HEK293 (cell line): ENCODE data around the gene IL25.

Experiments
- CTCF ChIP-seq: fragments of 450-650 bp; formaldehyde crosslinking; IDR thresholded peaks from 2 replicates; pipeline ENCODE4 v1.5.1; 2016; ENCODE audit warnings: missing biosample characterization, missing genetic modification characterization
- ZBTB48 ChIP-seq: fragments of 450-650 bp; formaldehyde crosslinking; IDR thresholded peaks from 2 replicates; pipeline ENCODE4 v1.5.1; 2016; ENCODE audit warnings: missing biosample characterization, missing genetic modification characterization
- ZNF133 ChIP-seq: fragments of 450-650 bp; formaldehyde crosslinking; IDR thresholded peaks from 2 replicates; pipeline ENCODE4 v1.5.1; 2016; ENCODE audit warnings: missing biosample characterization, missing genetic modification characterization
- ZNF175 ChIP-seq: fragments of 450-650 bp; formaldehyde crosslinking; IDR thresholded peaks from 2 replicates; pipeline ENCODE4 v1.5.1; 2016; ENCODE audit warnings: missing biosample characterization, missing genetic modification characterization
- ZNF404 ChIP-seq: fragments of 450-650 bp; formaldehyde crosslinking; IDR thresholded peaks from 2 replicates; pipeline ENCODE4 v1.5.1; 2017; ENCODE audit warnings: missing biosample characterization, missing genetic modification characterization
- ZNF596 ChIP-seq: fragments of 450-650 bp; IDR thresholded peaks from 2 replicates; pipeline ENCODE4 v1.5.0; 2018; ENCODE audit warnings: missing biosample characterization, mild to moderate bottlenecking, missing genetic modification characterization, moderate library complexity
- ZNF777 ChIP-seq: fragments of 450-650 bp; formaldehyde crosslinking; IDR thresholded peaks from 2 replicates; pipeline ENCODE4 v1.5.1; 2017; ENCODE audit warnings: missing biosample characterization, missing genetic modification characterization, borderline replicate concordance
- ZNF837 ChIP-seq: fragments of 450-650 bp; formaldehyde crosslinking; IDR thresholded peaks from 2 replicates; pipeline ENCODE4 v1.5.1; 2016; ENCODE audit warnings: missing biosample characterization, missing genetic modification characterization

DNA sequence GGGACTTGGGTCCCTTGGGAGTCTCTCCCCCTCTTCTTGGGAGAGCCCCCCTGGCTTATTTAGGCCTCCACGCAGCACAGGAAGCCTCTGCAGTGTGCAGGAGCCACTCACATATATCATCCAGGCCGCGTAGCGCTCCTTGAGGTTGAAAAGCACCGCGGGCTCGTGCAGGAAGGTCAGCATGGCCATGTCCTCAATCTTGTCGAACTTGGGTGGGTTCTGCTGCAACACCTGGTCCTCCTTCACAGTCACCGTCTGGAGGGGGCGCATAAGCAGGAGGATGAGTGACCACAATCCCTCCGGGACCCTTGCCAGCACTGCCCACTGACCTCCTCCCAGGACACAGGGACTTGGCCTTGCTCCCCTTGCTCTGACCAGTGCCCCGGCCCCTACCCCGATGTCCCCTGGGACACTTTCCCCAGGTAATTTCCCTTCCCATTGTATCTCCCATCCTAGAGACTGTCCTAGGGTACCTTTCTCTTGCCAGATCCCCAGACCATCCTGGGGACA is 33.0 kb downstream of the IL25 start:
- TF ChIP-seq CTCF (tag by site-specific recombination) (no peak), ZBTB48 (tag by site-specific recombination) (no peak), ZNF837 (tag by site-specific recombination) (no peak), ZNF133 (tag by site-specific recombination) (no peak), ZNF777 (tag by site-specific recombination) (no peak), ZNF596 (tag by site-specific recombination) (no peak), ZNF175 (tag by site-specific recombination) (no peak), ZNF404 (tag by site-specific recombination) (no peak)
